GM23248 (cell line): ENCODE measurements around the gene ABTB1. TPM values are rescaled to one million over a fixed set of nuclear protein-coding genes. Genes with fewer than 3 reads are reported as not detected.
A peak's percentile ranks its signal among the peaks of the same experiment; 100 is the strongest.
"Not testable (repeated sequence)": the region's sequence is repeated elsewhere in the genome, so short reads cannot be mapped to it uniquely, and the experiment has no call there.

Experiments used
- DNase-seq: peaks from one replicate; pipeline ENCODE4 v3.0.0-alpha.2; 2015
- H2AFZ ChIP-seq: fragments of 200-600 bp; sonication (generic); 2 replicates; pipeline ENCODE4 v1.6.1; 2016; ENCODE audit warnings: antibody characterized with exemption
- H3F3A ChIP-seq: fragments of 200-600 bp; sonication (generic); 2 replicates; pipeline ENCODE4 v1.6.1; 2016; ENCODE audit warnings: mild to moderate bottlenecking, antibody characterized with exemption, mixed run types; ENCODE audit not compliant: insufficient read depth
- H3K27ac ChIP-seq: fragments of 200-600 bp; sonication (generic); 2 replicates; pipeline ENCODE4 v1.5.1; 2016; ENCODE audit warnings: mild to moderate bottlenecking
- H3K27me3 ChIP-seq: fragments of 200-600 bp; sonication (generic); replicated peaks from 2 replicates; pipeline ENCODE4 v1.6.1; 2016; ENCODE audit warnings: mild to moderate bottlenecking; ENCODE audit not compliant: insufficient read depth
- H3K36me3 ChIP-seq: fragments of 200-600 bp; sonication (generic); 2 replicates; pipeline ENCODE4 v1.6.1; 2016; ENCODE audit warnings: low read depth, mild to moderate bottlenecking
- H3K4me1 ChIP-seq: fragments of 200-600 bp; sonication (generic); 2 replicates; pipeline ENCODE4 v1.6.1; 2016; ENCODE audit warnings: mild to moderate bottlenecking; ENCODE audit not compliant: insufficient read depth
- H3K4me2 ChIP-seq: fragments of 200-600 bp; sonication (generic); one replicate; pipeline ENCODE4 v1.6.1; 2016; ENCODE audit warnings: mild to moderate bottlenecking; ENCODE audit not compliant: unreplicated experiment
- H3K4me3 ChIP-seq: fragments of 200-600 bp; sonication (generic); 2 replicates; pipeline ENCODE4 v1.5.1; 2016; ENCODE audit warnings: mild to moderate bottlenecking
- H3K79me2 ChIP-seq: fragments of 200-600 bp; sonication (generic); 2 replicates; pipeline ENCODE4 v1.6.1; 2016; ENCODE audit warnings: mild to moderate bottlenecking; ENCODE audit not compliant: insufficient read depth
- H3K9ac ChIP-seq: fragments of 200-600 bp; sonication (generic); 2 replicates; pipeline ENCODE4 v1.6.1; 2016; ENCODE audit warnings: mild to moderate bottlenecking
- H3K9me2 ChIP-seq: fragments of 200-600 bp; sonication (generic); 2 replicates; pipeline ENCODE4 v1.6.1; 2016; ENCODE audit warnings: mixed run types, mild to moderate bottlenecking, moderate library complexity; ENCODE audit not compliant: insufficient read depth
- H3K9me3 ChIP-seq: fragments of 200-600 bp; sonication (generic); one replicate; pipeline ENCODE4 v1.6.1; 2017; ENCODE audit warnings: low read depth
- H4K20me1 ChIP-seq: fragments of 200-600 bp; sonication (generic); 2 replicates; pipeline ENCODE4 v1.6.0; 2016; ENCODE audit not compliant: insufficient read depth
- EZH2 ChIP-seq: fragments of 200-600 bp; sonication (generic); IDR thresholded peaks from 2 replicates; pipeline ENCODE4 v1.6.1; 2018; ENCODE audit warnings: antibody characterized with exemption, mild to moderate bottlenecking; ENCODE audit not compliant: insufficient read depth, poor library complexity, severe bottlenecking
- EZH2phosphoT487 ChIP-seq: fragments of 200-600 bp; sonication (generic); IDR thresholded peaks from 2 replicates; pipeline ENCODE4 v1.6.1; 2018; ENCODE audit warnings: antibody characterized with exemption, moderate library complexity, mild to moderate bottlenecking, low read depth; ENCODE audit not compliant: insufficient read depth
- WGBS, 2 experiments: methylation state at CpG; one replicate each; pipeline ENCODE4 v1.1.6; 2015 to 2017; ENCODE audit warnings: low lambda C conversion rate in 2 of 2, low coverage in 1 of 2; ENCODE audit errors: missing lambda C conversion rate in 2 of 2; 5-methylcytosine and 5-hydroxymethylcytosine counted together
- in situ Hi-C: fragments of 300-500 bp; cut with MboI; formaldehyde crosslinking; loops from 2 replicates; pipeline ENCODE4 v1.15.0; 2020
- polyA plus RNA-seq: library from polyadenylated mRNA; unstranded; fragments of >200 nt; fragmentation: Nextera tagmentation; extraction: Ambion mirVana; gene quantifications from 2 replicates; pipeline ENCODE4 v1.2.1, GENCODE V29; 2016
- total RNA-seq: library from RNA; depleted of rRNA; stranded (reverse); fragments of >200 nt; shearing (Covaris generic); gene quantifications from 2 replicates; pipeline ENCODE4 v1.2.3, GENCODE V29; 2014

ABTB1 gene
- total and polyA plus RNA-seq, 2 experiments from 2014 or later, result 7.8 to 20.9 TPM

DNA sequence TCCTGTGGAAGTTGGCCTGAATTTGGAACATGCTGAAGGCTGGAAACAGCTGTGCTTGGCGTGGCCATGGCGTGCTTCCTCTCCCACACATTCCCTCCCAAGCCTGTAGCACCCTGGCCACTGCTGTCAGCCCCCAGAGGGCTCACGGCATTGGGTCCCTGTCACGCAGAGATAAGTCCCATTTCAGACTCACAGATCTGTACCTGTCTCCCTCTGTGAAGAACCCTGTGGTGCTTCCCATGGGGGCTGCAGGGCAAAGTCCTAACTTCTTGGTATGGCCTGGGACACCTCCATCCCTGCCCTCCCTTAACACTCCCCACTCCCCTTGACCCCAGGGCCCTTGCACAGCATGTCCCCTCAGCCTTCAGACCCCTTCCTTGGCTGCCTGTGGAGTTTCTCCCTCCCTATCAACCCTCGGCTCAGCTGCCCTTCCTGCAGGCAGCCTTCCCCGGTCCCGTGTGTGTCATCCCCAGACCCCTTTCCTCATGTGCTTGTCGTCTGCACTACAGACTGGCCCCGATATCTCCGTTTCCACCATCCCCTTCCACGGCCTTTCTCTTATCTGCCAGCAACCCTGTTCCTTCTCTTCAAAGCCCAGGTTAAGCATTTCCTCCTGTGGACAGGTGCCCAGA lies 28.6 kb downstream of the ABTB1 start:
- Histone ChIP-seq H2AFZ (no peak overlapping the region), H3K4me2 (no peak overlapping the region), H3K9me2 (no peaks in the 10 kb centered on the region), H3K4me3 (no peak overlapping the region), H3K4me1 (peaks cover 25% of the 10 kb centered on the region), H3K79me2 (no peaks in the 10 kb centered on the region; the same call in 1 of the 2 replicates), H3K9me3 (no peaks in the 10 kb centered on the region), H3K27me3 (no peaks in the 10 kb centered on the region), H3F3A (peaks cover 29% of the 10 kb centered on the region), H3K9ac (no peak overlapping the region), H3K36me3 (peaks cover 11% of the 10 kb centered on the region; the same call in 1 of the 2 replicates), H4K20me1 (no peaks in the 10 kb centered on the region), H3K27ac (no peak overlapping the region)
- in situ Hi-C loops, result no loop called here
- TF ChIP-seq EZH2phosphoT487, result no peak
- no peak for TF ChIP-seq EZH2
- WGBS, 2 experiments, result 87% methylated on average over 10 to 11 of the region's 11 CpGs
- DNase-seq, result no peak

GRCh38 chr3:127702151-127702578 lies 29.4 kb downstream of the ABTB1 start:
- DNase-seq, result peak; percentile 33
- Histone ChIP-seq H3K27ac (no peak overlapping the region), H3K36me3 (peaks cover 11% of the 10 kb centered on the region; the same call in 1 of the 2 replicates), H3K4me2 (no peak overlapping the region), H3K9ac (no peak overlapping the region), H4K20me1 (no peaks in the 10 kb centered on the region), H3K27me3 (no peaks in the 10 kb centered on the region), H3K9me2 (no peaks in the 10 kb centered on the region), H3K79me2 (no peaks in the 10 kb centered on the region; the same call in 1 of the 2 replicates), H3F3A (peaks cover 22% of the 10 kb centered on the region), H3K4me3 (no peak overlapping the region), H2AFZ (no peak overlapping the region), H3K4me1 (peaks cover 17% of the 10 kb centered on the region), H3K9me3 (no peaks in the 10 kb centered on the region)
- in situ Hi-C loops, result no loop called here
- TF ChIP-seq EZH2 (no peak), EZH2phosphoT487 (no peak)
- WGBS, 2 experiments, result 57 to 66% methylated on average over 4 of the region's 4 CpGs

DNA sequence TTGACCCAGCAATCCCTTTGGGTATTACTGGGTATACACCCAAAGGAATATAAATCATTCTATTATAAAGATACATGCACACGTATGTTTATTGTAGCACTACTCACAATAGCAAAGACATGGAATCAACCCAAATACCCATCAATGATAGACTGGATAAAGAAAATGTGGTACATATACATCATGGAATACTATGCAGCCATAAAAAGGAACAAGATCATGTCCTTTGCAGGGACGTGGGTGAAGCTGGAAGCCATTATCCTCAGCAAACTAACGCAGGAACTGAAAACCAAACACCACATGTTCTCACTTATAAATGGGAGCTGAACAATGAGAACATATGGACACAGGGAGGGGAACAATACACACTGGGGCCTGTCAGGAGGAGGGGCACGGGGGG lies 32.1 kb downstream of the ABTB1 start:
- H3K9ac ChIP-seq, H3K9me2 ChIP-seq, DNase-seq, H3F3A ChIP-seq, H2AFZ ChIP-seq, H3K79me2 ChIP-seq, H3K27me3 ChIP-seq, H3K4me2 ChIP-seq, H3K9me3 ChIP-seq, in situ Hi-C loops, H3K4me1 ChIP-seq, H3K4me3 ChIP-seq, H3K27ac ChIP-seq, H4K20me1 ChIP-seq: not testable (repeated sequence)
- 65 to 67% methylated on average over 4 of the region's 4 CpGs for WGBS, 2 experiments
- peaks cover 11% of the 10 kb centered on the region; the same call in 1 of the 2 replicates for H3K36me3 ChIP-seq

- 64 to 66% methylated on average over 7 of the region's 7 CpGs for WGBS, 2 experiments
- Histone ChIP-seq H3K9me2 (no peaks in the 10 kb centered on the region), H4K20me1 (no peaks in the 10 kb centered on the region), H3K79me2 (no peaks in the 10 kb centered on the region; the same call in 1 of the 2 replicates), H3K9me3 (no peaks in the 10 kb centered on the region), H3K27ac (no peak overlapping the region), H3K36me3 (peaks cover 11% of the 10 kb centered on the region; the same call in 1 of the 2 replicates), H3K4me1 (no peaks in the 10 kb centered on the region), H3K9ac (no peak overlapping the region), H3K27me3 (no peaks in the 10 kb centered on the region), H3K4me3 (no peak overlapping the region), H2AFZ (no peak overlapping the region), H3K4me2 (no peak overlapping the region), H3F3A (no peaks in the 10 kb centered on the region)
- in situ Hi-C loops, result no loop called here
- DNase-seq, result no peak
- no peak for TF ChIP-seq EZH2
- TF ChIP-seq EZH2phosphoT487, result no peak
Observed at GRCh38 chr3:127706312-127706711, 33.6 kb downstream of the ABTB1 start.
